ENCODE data around the gene NUDT3. TPM values are rescaled to one million over a fixed set of nuclear protein-coding genes. Genes with fewer than 3 reads are reported as not detected.

Gene NUDT3
- polyA plus RNA-seq, 1 of the 3 experiments (the other 2 are of a cell fraction), result 11.9 TPM

- POLR2A ChIA-PET, result no interaction called here
- Histone ChIP-seq H2AFZ (ENCODE audit: low read depth) (no peak overlapping the region), H3F3A (replicated peaks; ENCODE audit: insufficient read depth) (peaks cover 3% of the 10 kb centered on the region), H3K9me3 (no peaks in the 10 kb centered on the region), H3K79me2 (ENCODE audit: insufficient read depth) (peaks cover 23% of the 10 kb centered on the region), H3K4me3 (ENCODE audit: low read depth in 2 of 2, low read length in 1 of 2) (no peak overlapping the region), H3K27me3 (ENCODE audit: insufficient read depth) (no peaks in the 10 kb centered on the region), H3K36me3 (replicated peaks in 1 of 2; ENCODE audit: control insufficient read depth in 1 of 2, insufficient read depth in 2 of 2, low read length in 1 of 2) (no peaks in the 10 kb centered on the region), H3K27ac (ENCODE audit: low read depth in 2 of 2, low read length in 1 of 2) (no peak overlapping the region), H3K4me2 (no peak overlapping the region), H3K4me1 (ENCODE audit: control insufficient read depth in 1 of 2, insufficient read depth in 2 of 2, low read depth in 1 of 2, low read length in 1 of 2) (no peaks in the 10 kb centered on the region), H3K9me2 (no peaks in the 10 kb centered on the region), H4K20me1 (ENCODE audit: insufficient read depth) (peaks cover 13% of the 10 kb centered on the region), H3K9ac (no peak overlapping the region)
- CTCF ChIA-PET, result no interaction called here
- TF ChIP-seq FOSL2 (IDR thresholded peaks at IDR 0.05; ENCODE audit: borderline replicate concordance, low read depth) (no peak), SIN3A (IDR thresholded peaks at IDR 0.05; ENCODE audit: borderline replicate concordance, low read depth, low read length) (no peak), RAD21 (IDR thresholded peaks at IDR 0.05; ENCODE audit: low read length) (no peak), EZH2phosphoT487 (IDR thresholded peaks at IDR 0.05; ENCODE audit: borderline replicate concordance, low read depth) (no peak), ELF1 (IDR thresholded peaks at IDR 0.05) (no peak), NRF1 (IDR thresholded peaks at IDR 0.05; ENCODE audit: low read depth, low read length) (no peak), RFX5 (IDR thresholded peaks at IDR 0.05; ENCODE audit: low read length) (no peak)
- TF ChIP-seq, protein P1, sequence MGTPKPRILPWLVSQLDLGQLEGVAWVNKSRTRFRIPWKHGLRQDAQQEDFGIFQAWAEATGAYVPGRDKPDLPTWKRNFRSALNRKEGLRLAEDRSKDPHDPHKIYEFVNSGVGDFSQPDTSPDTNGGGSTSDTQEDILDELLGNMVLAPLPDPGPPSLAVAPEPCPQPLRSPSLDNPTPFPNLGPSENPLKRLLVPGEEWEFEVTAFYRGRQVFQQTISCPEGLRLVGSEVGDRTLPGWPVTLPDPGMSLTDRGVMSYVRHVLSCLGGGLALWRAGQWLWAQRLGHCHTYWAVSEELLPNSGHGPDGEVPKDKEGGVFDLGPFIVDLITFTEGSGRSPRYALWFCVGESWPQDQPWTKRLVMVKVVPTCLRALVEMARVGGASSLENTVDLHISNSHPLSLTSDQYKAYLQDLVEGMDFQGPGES (IDR thresholded peaks at IDR 0.05; ENCODE audit: low read depth, low read length), result no peak
- TF ChIP-seq, protein P2, sequence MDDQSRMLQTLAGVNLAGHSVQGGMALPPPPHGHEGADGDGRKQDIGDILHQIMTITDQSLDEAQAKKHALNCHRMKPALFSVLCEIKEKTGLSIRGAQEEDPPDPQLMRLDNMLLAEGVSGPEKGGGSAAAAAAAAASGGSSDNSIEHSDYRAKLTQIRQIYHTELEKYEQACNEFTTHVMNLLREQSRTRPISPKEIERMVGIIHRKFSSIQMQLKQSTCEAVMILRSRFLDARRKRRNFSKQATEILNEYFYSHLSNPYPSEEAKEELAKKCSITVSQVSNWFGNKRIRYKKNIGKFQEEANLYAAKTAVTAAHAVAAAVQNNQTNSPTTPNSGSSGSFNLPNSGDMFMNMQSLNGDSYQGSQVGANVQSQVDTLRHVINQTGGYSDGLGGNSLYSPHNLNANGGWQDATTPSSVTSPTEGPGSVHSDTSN (IDR thresholded peaks at IDR 0.05), result no peak
- 97% methylated on average over 4 of the region's 4 CpGs for WGBS (ENCODE audit: low lambda C conversion rate)
- no peak for DNase-seq
Observed at GRCh38 chr6:34319471-34319885, 73.0 kb downstream of the NUDT3 start.

DNA sequence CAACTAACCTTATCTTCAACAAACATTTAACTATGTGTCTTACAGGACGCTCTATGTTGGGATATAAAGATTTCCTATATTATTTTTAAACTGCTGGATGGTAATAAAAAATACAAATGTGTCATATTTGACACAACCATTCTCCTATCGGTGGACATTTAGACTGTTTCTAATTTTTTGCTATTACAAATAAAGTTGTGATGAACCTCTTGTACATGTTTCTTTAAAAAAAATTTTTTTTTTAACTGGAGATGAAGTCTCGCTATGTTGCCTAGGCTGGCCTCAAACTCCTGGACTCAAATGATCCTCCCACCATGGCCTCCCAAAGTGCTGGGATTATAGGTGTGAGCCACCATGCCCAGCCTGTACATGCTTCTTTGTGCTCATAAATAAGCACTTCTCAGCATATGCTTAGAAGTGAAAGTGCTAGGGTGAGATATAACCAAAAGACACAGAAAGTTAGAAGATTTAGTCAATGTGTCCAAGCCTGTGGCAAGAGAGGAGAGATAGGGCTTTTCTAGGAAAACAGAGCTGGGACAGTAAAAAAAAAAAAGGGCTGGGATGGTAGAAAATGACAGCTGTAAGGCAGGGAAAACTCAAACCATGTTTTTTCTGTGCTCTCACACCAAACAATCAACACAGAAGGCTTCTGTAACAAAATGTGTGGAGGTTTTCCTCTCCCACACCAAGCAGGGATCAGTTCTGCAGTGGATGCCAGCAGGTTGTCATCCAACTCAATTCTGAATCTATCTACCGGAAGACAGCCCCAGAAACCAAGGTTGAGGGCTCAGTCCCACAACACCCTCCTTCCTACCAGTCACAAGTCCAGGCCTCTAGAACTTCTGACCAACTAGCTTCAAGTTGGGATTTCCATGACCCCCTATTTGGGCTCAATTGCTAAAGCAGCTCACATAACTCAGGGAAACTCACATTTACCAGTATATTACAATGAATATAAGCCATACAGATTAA lies 73.7 kb downstream of the NUDT3 start:
- H3K27me3 ChIP-seq (ENCODE audit: insufficient read depth), result no peaks in the 10 kb centered on the region
- H2AFZ ChIP-seq (ENCODE audit: low read depth), result no peak overlapping the region
- H3K4me1 ChIP-seq (ENCODE audit: control insufficient read depth in 1 of 2, insufficient read depth in 2 of 2, low read depth in 1 of 2, low read length in 1 of 2), result no peaks in the 10 kb centered on the region
- no peaks in the 10 kb centered on the region for H3K36me3 ChIP-seq (replicated peaks in 1 of 2; ENCODE audit: control insufficient read depth in 1 of 2, insufficient read depth in 2 of 2, low read length in 1 of 2)
- no peak for DNase-seq
- H3K27ac ChIP-seq (ENCODE audit: low read depth in 2 of 2, low read length in 1 of 2), result no peak overlapping the region; a peak in 1 of 4 replicates
- H4K20me1 ChIP-seq (ENCODE audit: insufficient read depth), result peaks cover 13% of the 10 kb centered on the region
- H3K4me3 ChIP-seq (ENCODE audit: low read depth in 2 of 2, low read length in 1 of 2), result no peak overlapping the region
- CTCF ChIA-PET, result no interaction called here
- no peaks in the 10 kb centered on the region for H3K9me2 ChIP-seq
- H3K9ac ChIP-seq, result no peak overlapping the region
- peaks cover 3% of the 10 kb centered on the region for H3F3A ChIP-seq (replicated peaks; ENCODE audit: insufficient read depth)
- TF ChIP-seq EZH2phosphoT487 (IDR thresholded peaks at IDR 0.05; ENCODE audit: borderline replicate concordance, low read depth) (no peak), SMC3 (IDR thresholded peaks at IDR 0.05; ENCODE audit: low read depth, low read length) (no peak)
- H3K9me3 ChIP-seq, result no peaks in the 10 kb centered on the region
- H3K4me2 ChIP-seq, result no peak overlapping the region
- peaks cover 23% of the 10 kb centered on the region for H3K79me2 ChIP-seq (ENCODE audit: insufficient read depth)
- POLR2A ChIA-PET, result no interaction called here
- 86% methylated on average over 4 of the region's 4 CpGs for WGBS (ENCODE audit: low lambda C conversion rate)
